Esophagus squamous epithelium (tissue), 5 donors: ENCODE data around the gene NR1D1. TPM values are rescaled to one million over a fixed set of nuclear protein-coding genes. Genes with fewer than 3 reads are reported as not detected.

Experiments
- DNase-seq: peaks from one replicate; lab custom pipeline; 2025; lab: John Stamatoyannopoulos, UW
- H3K27ac ChIP-seq, 4 donors: fragments of 200-600 bp; sonication (generic); one replicate each; pipeline ENCODE4 v1.5.1; 2016 to 2019; ENCODE audit warnings: mild to moderate bottlenecking in 1 of 4
- H3K27me3 ChIP-seq, 4 donors: fragments of 200-600 bp; sonication (generic); 1 replicate in 3 of 4; 2 replicates in 1 of 4; pipeline versions ENCODE4 v1.5.1 to v1.6.0; 2017 to 2021; ENCODE audit warnings: antibody characterized with exemption in 1 of 4
- H3K36me3 ChIP-seq, 3 donors: fragments of 200-600 bp; sonication (generic); one replicate each; pipeline ENCODE4 v1.5.1; 2016 to 2019
- H3K4me1 ChIP-seq, 3 donors: fragments of 200-600 bp; sonication (generic); one replicate each; pipeline ENCODE4 v1.5.1; 2017 to 2019
- H3K4me3 ChIP-seq, 4 donors: fragments of 200-600 bp; sonication (generic); 1 replicate in 3 of 4; 2 replicates in 1 of 4; pipeline ENCODE4 v1.5.1; 2016 to 2019; ENCODE audit warnings: mild to moderate bottlenecking in 2 of 4, moderate library complexity in 1 of 4
- H3K9me3 ChIP-seq, 3 donors: fragments of 200-600 bp; sonication (generic); one replicate each; pipeline ENCODE4 v1.5.1; 2016 to 2019
- CTCF ChIP-seq, 6 experiments: fragments of 450-650 bp in 4 of 6; fragments of 200-600 bp in 2 of 6; sonication (generic) in 2 of 6; IDR thresholded peaks; one replicate each; pipeline ENCODE4 v1.5.1; 2016 to 2019; ENCODE audit warnings: antibody characterized with exemption in 6 of 6, mild to moderate bottlenecking in 4 of 6, moderate library complexity in 4 of 6
- POLR2A ChIP-seq, 4 donors: fragments of 450-650 bp; IDR thresholded peaks; one replicate each; pipeline ENCODE4 v1.6.1; 2017; ENCODE audit warnings: antibody characterized with exemption in 4 of 4, mild to moderate bottlenecking in 4 of 4, moderate library complexity in 3 of 4
- WGBS, 2 donors: methylation state at CpG; one replicate each; pipeline ENCODE4 v1.1.5; 2018; 5-methylcytosine and 5-hydroxymethylcytosine counted together
- intact Hi-C: fragments of 100-400 bp; cut with DNase I; formaldehyde crosslinking; loops from one replicate; pipeline ENCODE4 v1.15.0; 2022
- total RNA-seq, 4 donors: library from RNA; depleted of rRNA; stranded (reverse); fragments of >200 nt; gene quantifications; one replicate each; pipeline ENCODE4 v1.1.0, GENCODE V29; 2016
- donor health status: DM: yes; HTN: yes; CAD: no.

Gene NR1D1
- total RNA-seq, 4 donors from 2014 or later: 3.8 to 16.4 (median 5.4) TPM

GRCh38 chr17:40068129-40068581, 32.2 kb downstream of the NR1D1 start:
- TF ChIP-seq POLR2A (IDR thresholded peaks at IDR 0.05) (peak in 1 of 4 donors; percentile 0), CTCF (IDR thresholded peaks at IDR 0.05) (no peak)
- Histone ChIP-seq H3K27me3 (no peaks in the 10 kb centered on the region), H3K9me3 (no peaks in the 10 kb centered on the region), H3K4me3 (peak overlapping the region in 3 of 4 donors; percentile 31 to 46 (median 34)), H3K27ac (peak overlapping the region; percentile 80 to 93 (median 90)), H3K36me3 (no peaks in the 10 kb centered on the region), H3K4me1 (peaks cover 75 to 99% (median 85%) of the 10 kb centered on the region in 3 donors)
- no peak for DNase-seq
- intact Hi-C loops: loop anchor here (10.0 kb wide), 1 partner anchor 47 kb away; no protein-coding TSS in a partner anchor
- 29 to 51% methylated on average over 2 to 4 of the region's 4 CpGs for WGBS, 2 donors

GRCh38 chr17:40067710-40068109, 32.7 kb downstream of the NR1D1 start:
- H3K27me3 ChIP-seq: no peaks in the 10 kb centered on the region
- H3K4me3 ChIP-seq: no peak overlapping the region
- H3K9me3 ChIP-seq: no peaks in the 10 kb centered on the region
- no peak for DNase-seq
- TF ChIP-seq CTCF (IDR thresholded peaks at IDR 0.05) (no peak), POLR2A (IDR thresholded peaks at IDR 0.05) (no peak)
- 88 to 100% methylated on average over 4 to 5 of the region's 7 CpGs for WGBS, 2 donors
- peaks cover 71 to 95% (median 80%) of the 10 kb centered on the region in 3 donors for H3K4me1 ChIP-seq
- peak overlapping the region; percentile 80 to 93 (median 90) for H3K27ac ChIP-seq
- intact Hi-C loops: loop anchor here (10.0 kb wide), 1 partner anchor 47 kb away; no protein-coding TSS in a partner anchor
- H3K36me3 ChIP-seq: no peaks in the 10 kb centered on the region

GRCh38 chr17:40065769-40066510, 34.4 kb downstream of the NR1D1 start:
- Histone ChIP-seq H3K27ac (peak overlapping the region; percentile 51 to 98 (median 94)), H3K27me3 (no peaks in the 10 kb centered on the region), H3K36me3 (no peaks in the 10 kb centered on the region), H3K4me3 (peak overlapping the region in 3 of 4 donors; percentile 88 to 100 (median 100)), H3K9me3 (no peaks in the 10 kb centered on the region), H3K4me1 (peaks cover 53 to 93% (median 68%) of the 10 kb centered on the region in 3 donors)
- intact Hi-C loops: loop anchor here (10.0 kb wide), 1 partner anchor 49 kb away; no protein-coding TSS in a partner anchor
- no peak for TF ChIP-seq POLR2A (IDR thresholded peaks at IDR 0.05)
- TF ChIP-seq CTCF (IDR thresholded peaks at IDR 0.05): no peak
- no peak for DNase-seq
- WGBS, 2 donors: 57% methylated on average over 3 to 5 of the region's 11 CpGs

GRCh38 chr17:40064971-40065768, 35.2 kb downstream of the NR1D1 start:
- no peak for DNase-seq
- Histone ChIP-seq H3K27ac (peak overlapping the region; percentile 51 to 98 (median 94)), H3K9me3 (no peaks in the 10 kb centered on the region), H3K36me3 (no peaks in the 10 kb centered on the region), H3K27me3 (no peaks in the 10 kb centered on the region), H3K4me3 (peak overlapping the region in 3 of 4 donors; percentile 88 to 100 (median 100)), H3K4me1 (peaks cover 46 to 93% (median 64%) of the 10 kb centered on the region in 3 donors)
- TF ChIP-seq POLR2A (IDR thresholded peaks at IDR 0.05) (no peak), CTCF (IDR thresholded peaks at IDR 0.05) (no peak)
- 15 to 20% methylated on average over 8 of the region's 10 CpGs for WGBS, 2 donors
- intact Hi-C loops: loop anchor here (10.0 kb wide), 1 partner anchor 50 kb away; no protein-coding TSS in a partner anchor
